Eye (tissue), 1 donor: ENCODE data around the gene CDKN2B-AS1.

Experiments
- DNase-seq: peaks from one replicate; pipeline ENCODE4 v3.0.0-alpha.2; 2015

The CDKN2B-AS1 gene

GRCh38 chr9:21982861-21983560 is 11.6 kb upstream of the CDKN2B-AS1 start:
- no peak for DNase-seq

DNA sequence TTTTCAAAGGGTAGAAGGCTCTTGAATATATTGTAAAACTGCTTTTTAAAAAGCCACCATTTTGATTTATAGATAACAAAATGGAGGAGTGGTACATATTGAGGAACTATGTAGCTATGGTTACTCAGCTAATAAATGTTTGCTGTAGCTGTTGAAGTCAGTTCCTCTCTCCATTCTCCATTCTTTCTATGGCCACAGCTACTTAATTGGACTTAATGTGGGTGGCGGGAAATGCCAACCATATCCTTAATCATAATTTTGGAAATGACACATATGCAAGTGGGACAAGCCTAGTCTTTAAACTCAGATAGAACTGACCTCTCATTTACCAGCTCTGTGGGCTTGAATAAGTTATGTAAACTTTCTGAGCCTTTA is 11.0 kb upstream of the CDKN2B-AS1 start:
- no peak for DNase-seq

GRCh38 chr9:21984101-21984500 is 10.5 kb upstream of the CDKN2B-AS1 start:
- no peak for DNase-seq

DNA sequence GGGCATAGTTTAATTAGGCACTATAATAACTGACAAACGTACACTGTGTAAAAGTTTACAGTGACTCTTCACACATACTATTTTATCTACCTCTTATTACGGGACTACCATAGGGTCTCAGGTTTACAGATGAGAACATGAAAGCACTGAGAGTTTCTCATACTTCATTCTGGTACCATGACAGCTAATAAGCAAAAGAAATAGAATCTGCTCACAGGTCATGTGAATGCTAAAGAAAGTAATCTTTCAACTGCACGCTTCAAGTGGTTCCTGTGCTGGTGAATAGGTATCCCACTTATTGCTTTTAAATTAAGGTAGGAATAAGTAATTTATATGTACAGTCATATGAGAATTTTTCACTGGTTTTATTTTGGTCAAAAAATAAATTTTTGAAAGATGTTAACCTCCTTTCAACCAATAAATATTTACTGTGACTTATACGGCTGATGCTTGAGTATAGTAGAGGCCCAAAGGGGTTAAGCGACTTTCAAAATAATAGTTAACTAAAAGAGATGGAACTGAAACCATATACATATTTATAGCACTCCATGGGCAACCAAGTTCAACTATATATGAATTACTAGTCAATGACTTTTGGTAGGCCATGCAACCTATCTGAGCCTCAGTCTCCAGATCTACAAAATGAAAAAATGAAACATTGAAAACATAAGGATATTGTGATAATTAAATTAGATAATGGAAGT is 8.5 kb upstream of the CDKN2B-AS1 start:
- DNase-seq, result no peak

DNA sequence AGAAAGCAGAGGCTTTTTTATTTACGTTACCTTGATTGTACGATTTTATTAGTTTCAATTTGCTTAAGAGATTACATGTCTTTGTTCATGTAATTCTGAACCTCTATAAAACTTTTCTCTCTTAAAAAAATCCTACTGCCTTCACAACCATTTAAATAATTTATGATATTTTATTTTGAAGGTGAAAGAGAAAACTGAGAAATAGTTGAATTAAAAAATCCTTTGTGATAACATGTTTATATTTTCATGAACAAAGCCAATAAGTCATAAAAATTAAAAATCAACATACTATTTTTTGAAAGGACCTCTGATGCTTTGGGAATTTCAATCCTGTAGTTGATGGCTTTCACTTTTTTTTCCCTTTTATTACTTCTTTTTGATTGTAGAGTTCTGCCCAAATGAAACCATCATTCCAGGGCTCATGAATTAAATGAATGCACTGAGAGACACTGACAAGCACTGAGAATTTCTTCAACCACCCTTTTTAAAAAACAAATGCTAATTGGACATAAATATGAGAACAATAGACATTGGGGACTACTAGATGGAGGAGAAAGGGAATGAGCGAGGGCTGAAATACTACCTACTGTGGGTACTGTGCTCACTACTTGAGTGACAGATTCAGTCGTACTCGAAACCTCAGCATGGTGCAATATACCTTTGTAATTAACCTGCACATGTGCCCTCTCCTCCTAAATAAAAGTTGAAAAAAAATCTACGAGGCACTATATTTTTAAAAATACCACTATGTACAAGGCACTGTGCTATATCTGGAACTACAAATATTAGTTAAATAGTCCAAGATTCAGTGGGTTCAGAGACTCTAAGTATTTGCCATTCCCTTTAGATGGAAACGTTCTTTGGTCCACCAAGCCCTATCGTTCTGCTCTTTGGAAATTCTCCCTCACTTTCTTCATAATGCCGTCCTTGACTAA is 6.3 kb upstream of the CDKN2B-AS1 start:
- DNase-seq, result no peak

DNA sequence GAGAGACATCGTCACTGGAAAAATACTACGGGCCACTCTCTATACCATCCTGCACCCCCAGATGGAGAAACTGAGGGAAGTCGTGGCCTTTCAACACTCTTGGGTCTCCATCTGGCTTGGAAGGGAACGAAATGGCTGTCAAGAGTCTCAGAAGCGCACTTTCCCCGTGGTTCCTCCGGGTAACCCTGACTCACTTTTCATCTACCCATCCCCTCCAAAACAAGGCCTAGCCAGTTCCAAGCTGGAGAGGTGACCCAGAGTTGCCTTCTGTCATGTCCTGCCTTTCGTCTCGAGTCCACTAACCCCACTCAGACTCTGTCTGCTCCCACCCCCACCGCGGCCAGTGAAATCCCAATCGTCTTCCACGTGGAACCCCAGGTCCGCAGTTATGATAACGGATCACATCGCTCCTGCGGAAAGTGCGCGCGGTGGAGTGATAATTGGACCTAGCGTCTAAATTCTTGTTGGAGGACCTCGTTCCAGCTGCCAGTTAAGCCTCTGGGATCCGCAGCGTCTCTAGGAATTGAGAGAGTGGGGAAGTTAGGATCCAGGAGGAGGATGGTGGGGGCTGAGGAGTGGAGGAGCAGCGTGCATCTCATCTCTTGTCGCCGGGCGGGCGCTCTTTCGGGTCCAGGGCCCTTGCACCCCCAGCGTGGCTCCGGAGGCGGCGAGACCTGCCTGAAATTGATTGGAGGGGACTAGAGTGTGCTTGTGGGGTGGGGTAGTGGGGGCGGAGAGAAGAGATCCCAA is 5.0 kb upstream of the CDKN2B-AS1 start:
- DNase-seq, result peak; percentile 30

- DNase-seq, result no peak
Measured at GRCh38 chr9:21991072-21991959, 3.3 kb upstream of the CDKN2B-AS1 start.

DNA sequence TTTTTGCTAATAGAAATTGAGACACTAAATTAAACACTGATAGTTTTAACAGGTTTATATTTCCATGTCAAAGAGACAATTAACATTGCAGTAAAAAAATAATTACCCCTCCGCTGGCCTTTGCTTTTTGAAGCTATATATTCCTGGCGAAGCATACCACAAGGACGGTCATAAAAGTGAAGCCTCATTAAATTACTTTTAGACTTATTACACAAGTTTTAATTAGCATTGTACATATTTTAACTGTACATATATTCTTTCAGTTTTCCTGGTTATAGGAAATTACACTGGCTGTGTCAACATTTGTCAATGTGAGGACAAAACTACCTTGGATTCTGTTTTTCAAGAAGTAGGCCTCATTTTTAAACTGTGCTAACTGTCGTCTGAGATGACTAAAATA is 1.6 kb upstream of the CDKN2B-AS1 start:
- no peak for DNase-seq

GRCh38 chr9:21993893-21994555 is 567 bp upstream of the CDKN2B-AS1 start, which contains the start of gene CDKN2A:
Gene CDKN2A, minus strand, starts transcription at chr9:21994392.
- DNase-seq, result peak; percentile 55

GRCh38 chr9:21995006-21995665 is 545 bp downstream of the CDKN2B-AS1 start:
- DNase-seq, result peak; percentile 84

- DNase-seq, result no peak
Measured at GRCh38 chr9:21995666-21996398, 1.2 kb downstream of the CDKN2B-AS1 start.

GRCh38 chr9:21996438-21996837 is 1.8 kb downstream of the CDKN2B-AS1 start:
- DNase-seq, result peak; percentile 31

GRCh38 chr9:21996858-21997257 is 2.3 kb downstream of the CDKN2B-AS1 start:
- peak; percentile 5 for DNase-seq

- DNase-seq, result peak; percentile 2
Measured at GRCh38 chr9:21997480-21997879, 2.9 kb downstream of the CDKN2B-AS1 start.

- no peak for DNase-seq
Measured at GRCh38 chr9:21998026-21998425, 3.4 kb downstream of the CDKN2B-AS1 start.

DNA sequence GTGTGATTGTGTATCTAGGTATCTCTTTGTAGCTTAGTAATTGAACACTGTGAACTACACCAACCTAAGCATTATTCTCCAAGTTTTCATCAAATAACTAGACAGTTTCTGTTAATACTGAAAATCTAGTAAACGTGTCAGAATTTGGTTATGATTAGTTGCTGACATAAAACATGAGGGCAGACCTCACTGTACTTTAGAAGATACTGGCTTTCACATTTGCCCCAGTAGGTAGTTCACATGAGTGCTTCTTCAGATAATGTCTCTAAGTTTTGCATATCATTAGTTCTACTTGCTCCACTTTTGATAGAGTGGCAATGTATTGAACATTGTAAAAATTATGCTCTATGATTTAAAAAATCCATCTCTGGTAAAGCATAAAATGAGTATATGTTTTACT is 7.4 kb downstream of the CDKN2B-AS1 start:
- no peak for DNase-seq

- no peak for DNase-seq
Measured at GRCh38 chr9:22005021-22005701, 10.6 kb downstream of the CDKN2B-AS1 start.

DNA sequence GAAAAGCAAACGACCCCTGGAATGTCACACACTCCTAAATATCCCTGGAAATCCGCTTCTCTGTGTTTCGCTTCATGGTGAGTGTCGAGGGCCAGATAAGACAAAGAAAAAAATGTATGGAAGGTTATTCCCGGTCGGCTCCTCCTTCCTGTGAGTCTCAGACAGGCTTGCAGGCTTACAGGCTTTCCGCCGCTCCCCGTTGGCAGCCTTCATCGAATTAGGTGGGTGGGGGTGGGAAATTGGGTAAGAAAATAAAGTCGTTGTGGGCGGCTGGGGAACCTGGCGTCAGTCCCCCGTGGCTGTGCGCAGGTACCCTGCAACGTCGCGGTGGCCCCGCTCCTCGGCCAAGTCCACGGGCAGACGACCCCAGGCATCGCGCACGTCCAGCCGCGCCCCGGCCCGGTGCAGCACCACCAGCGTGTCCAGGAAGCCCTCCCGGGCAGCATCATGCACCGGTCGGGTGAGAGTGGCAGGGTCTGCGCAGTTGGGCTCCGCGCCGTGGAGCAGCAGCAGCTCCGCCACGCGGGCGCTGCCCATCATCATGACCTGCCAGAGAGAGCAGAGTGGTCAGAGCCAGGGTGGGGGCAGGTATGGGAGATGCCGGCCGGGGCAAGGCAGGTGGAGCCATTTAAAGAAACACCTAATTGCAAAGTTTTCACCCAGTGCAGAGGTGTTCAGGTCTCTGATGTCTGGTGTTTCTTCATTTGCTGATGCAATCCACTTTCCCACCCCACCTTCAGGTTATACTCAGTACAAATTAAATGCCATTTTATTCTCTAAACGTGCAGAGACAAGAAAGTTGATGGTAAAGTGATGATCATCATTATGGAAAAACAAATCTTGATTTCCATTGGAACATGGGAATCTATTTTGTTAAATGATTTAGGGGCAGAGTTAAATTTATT is 11.4 kb downstream of the CDKN2B-AS1 start:
- DNase-seq, result peak; percentile 74
